T-helper 2 cell treated with Interferon-gamma antibody and Interleukin-4, amounts not matched to agents 100 ng/mL and 5 ng/mL, for 36 hours (primary cell): ENCODE data around the gene NPAS3. TPM values are rescaled to one million over a fixed set of nuclear protein-coding genes. Genes with fewer than 3 reads are reported as not detected.

Experiments
- intact Hi-C: fragments of 100-400 bp; cut with micrococcal nuclease; formaldehyde crosslinking; loops from one replicate; pipeline ENCODE4 v1.15.1; 2023
- total RNA-seq: library from RNA; stranded (reverse); gene quantifications from 2 replicates; pipeline ENCODE4 v1.2.3, GENCODE V29; 2022

The NPAS3 gene
- total RNA-seq, 1 donor from 2014 or later = not detected

DNA sequence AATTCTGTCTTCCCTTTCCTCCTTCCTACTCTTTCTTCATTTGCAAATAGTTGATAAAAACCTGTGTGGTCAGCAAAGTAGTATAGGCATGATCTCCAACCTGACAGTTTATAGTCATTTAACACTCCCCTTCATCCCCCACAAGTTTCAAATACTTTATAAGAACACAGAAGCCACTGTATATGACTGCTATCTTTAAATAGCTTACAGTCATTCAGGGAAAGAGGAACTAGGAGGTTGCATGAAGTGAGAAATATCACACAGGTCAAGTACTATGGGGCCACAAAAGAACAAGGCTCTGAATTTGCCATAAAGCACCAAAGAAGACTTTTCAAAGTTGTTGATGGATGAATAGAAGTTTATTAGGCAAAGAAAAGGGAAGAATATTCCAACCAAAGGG is 431.3 kb downstream of the NPAS3 start:
- intact Hi-C loops = no loop called here

DNA sequence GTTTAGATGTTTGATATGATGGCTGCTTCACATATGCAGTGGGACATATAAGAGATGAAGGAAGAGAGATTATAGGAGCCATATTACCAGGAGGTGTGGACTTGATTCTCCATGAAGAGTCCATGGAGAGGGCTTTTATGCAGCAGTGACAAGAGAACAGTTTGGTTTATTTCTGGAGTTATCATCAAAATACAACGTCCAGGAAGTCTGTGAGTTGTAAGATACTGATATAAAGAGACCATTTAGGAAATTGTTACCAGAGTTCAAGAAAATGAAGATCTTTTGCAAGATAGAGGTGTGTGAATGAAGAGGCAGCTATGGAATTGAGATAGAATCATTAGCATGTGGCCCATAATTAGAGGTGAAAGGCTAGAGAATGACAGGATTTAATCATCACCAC is 431.7 kb downstream of the NPAS3 start:
- intact Hi-C loops = no loop called here

DNA sequence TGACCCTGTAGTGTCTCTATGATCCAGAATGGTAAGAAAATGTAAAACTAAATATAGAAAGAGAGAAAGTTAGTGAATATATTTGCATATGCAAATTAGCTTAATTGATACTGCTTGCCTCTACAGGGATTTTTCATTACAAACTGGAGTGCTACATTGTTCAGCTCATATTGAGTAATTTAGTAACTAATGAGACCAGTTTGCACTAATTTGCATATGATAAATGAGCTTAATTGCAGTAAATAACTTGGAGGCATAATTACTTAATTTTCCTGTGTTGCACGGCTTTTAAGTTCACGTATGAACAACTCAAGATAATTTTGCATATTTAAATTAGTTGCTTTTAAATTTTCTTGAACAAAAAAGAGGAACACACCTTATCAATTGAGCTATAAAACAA is 436.5 kb downstream of the NPAS3 start:
- intact Hi-C loops = no loop called here

DNA sequence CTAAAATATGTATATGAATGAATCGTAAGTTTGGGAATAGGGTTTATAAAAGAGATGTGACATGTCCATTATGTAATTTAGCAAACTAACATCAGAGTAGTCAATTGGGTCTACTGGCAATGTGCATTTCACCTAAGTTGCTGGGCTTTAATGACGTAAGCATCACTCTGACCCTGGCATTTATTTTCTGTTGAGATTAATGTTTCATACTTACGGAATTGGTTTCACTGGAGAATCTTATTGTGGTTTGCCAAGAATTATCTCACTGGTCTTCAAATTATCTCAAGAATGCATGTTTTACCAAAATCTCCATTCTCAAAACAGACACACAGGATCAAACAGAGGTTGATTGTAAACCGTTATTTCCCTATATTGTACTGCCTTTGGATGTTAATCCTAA is 437.1 kb downstream of the NPAS3 start:
- intact Hi-C loops = no loop called here

DNA sequence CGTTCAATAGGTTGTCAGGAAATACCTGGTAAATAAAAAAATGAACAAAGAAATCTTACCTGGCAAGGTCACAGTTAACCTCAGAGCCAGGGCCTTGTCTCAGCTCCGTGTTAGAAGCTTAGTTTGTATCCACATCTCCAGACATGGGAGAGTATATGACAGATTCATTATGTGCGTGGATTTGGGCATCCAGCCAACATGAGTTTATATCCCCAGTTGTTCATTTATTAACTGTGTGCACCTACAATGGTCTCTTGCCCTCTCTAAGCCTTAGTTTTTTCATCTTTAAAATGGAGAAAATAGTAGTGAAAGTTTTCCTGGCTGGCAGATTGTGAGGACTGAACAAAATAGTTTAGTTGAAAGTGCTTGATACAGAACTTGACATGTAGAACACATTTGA is 437.8 kb downstream of the NPAS3 start:
- intact Hi-C loops = no loop called here

DNA sequence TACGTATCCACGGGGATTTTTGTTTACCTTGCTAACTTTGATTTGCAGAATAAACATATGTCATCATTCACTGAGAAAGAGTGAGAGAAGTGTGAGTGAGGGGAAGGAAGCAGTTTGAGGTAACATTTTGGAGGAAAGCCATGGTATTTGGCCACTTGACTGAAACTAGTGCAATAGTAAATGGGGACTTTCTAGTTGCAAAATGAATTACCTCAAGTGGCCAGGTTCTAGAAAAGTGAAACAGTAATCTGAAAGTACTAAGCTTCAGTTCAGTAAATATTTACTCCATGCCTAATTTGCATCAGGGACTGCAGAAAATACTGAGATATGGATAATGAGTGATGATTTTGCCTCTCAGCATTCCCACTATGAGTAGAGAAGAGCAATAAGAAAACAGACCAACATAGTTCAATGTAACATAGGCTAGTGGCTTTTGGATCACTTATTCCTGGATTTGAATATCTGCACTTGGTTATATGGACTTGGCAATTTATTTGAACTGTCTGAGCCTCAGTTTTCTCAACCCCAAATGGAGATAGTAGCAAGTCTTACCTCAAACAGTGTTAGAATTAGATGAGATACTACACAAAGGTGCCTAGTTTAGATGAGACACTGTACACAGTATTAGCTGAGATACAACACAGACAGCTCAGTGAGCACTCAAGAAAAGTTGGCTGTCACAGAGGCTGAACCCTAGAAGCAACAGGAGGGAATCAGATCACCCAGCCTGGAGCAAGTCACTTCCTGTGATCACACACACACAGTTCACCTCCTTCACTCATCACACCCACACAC is 439.1 kb downstream of the NPAS3 start:
- intact Hi-C loops = no loop called here

DNA sequence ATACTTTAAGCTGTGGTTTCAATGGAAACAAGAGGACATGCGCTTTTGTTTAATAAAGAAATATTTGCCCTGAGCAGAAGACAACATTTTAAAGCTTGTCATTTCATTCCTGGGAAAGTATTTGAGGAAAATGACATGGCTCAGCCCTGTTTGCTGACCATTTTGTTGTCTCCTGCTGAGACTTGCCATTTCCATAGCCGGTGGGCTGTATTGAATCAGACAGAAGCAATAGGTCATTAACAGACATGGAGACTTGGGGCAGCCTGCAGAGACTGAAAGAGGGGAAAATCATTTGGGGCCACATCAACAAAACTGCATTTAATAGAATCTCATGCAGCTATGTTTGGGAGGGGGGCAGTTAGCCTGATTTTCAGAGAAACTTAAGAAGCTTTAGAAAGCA is 443.0 kb downstream of the NPAS3 start:
- intact Hi-C loops = no loop called here

DNA sequence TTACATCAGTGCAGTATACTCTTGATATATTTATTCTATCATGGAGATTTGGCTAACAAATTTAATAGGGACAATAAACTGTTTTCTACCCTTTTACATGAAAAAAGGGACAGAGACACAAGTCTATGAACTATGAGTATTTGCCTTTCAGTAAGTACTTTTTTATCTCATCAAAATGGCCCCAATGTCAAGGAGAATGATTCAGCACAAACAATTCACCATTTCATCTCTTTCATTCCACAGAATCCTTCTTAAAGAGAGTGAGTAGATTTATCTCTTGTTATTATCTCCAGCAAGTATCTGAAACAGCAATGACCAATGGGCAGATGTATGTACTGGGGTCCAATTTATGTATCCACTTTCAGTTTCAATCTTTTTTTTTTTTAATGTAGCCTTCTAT is 447.5 kb downstream of the NPAS3 start:
- intact Hi-C loops = no loop called here

DNA sequence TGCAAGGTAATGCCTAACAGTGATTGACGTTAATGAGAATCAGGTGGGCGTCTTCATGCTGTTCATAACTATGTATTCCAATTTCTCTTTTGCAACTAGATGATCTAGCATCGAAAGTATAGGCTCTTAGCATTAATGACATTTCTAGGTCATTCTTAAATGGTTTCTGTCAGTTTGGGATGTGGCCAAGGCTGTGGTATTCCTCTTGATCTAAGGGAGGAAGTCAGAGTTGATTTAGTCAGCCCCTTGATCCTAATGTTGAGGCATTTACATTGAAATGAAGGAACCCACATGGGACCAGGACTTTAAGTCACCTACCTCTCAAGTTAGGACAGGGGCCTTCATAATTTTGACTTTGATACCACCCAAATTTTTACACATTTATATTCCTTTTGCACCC is 448.1 kb downstream of the NPAS3 start:
- intact Hi-C loops = no loop called here

DNA sequence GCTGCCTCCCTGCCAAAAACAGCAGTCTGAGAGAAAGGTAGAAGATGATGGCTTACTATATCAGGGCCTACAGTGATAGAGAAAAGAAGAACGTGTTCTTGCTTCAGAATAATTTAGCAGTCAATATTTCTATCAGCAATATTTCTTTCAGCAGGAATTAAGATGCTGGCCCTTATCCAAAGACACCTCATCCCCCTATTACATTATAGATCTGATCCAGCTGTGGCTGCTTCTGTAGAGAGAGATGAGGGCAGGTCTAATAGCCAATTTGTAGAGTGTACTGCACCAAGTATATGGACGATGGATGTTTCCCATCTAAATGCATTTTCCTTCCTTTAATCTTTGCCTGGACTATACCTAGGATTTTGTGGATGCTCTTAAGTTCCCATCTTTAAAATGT is 451.7 kb downstream of the NPAS3 start:
- intact Hi-C loops = no loop called here

DNA sequence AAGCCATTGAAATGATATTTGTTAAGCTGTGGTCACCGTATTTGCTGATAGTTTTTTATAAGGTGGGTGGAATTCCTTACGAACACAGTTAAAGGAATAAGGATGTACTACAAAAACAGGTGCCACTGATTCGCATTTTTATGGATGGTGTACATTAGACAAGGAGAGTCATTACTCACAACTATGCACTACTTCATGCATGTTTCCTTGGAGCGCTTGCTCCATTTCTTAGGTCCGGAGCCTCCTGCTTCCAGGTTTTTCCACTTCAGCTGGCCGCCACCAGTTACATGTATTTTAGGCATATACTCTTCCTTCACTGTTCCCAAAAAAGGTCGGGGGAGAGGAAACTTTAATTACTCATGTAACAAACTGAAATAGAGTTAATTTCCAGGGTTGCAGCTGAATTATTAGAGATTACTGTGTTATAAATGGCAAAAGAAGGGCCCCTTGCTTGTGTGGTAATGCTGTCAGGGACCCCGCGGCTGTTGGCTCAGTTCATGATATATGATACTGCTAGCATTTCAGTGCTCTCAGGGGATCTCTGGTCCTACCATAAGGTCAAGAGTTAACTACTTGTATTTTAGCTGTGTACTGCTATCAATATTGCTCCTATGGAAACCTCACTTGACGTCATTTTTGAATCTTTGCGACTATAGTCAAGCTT is 454.7 kb downstream of the NPAS3 start:
- intact Hi-C loops = no loop called here

DNA sequence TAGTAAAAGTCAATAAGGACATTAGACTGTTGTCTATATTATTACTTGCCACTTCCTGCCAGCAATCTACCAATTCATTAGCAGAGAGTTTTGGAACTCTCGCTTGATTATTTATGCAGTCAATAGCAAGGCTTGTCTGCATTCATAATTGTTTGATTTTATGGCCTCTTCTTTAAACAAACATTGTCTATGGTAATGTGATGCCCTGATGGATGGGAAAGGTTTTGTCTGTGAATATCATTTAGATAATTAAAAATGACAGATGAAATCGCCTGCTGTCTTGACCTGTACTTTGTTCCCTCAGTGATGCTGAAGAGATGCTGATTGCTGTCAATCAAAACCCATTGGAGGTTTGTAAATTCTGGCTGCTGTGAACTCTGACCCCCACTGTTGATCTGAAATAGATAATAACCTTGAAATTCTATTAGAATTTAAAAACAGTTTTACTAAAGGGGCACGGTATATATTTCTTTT is 455.3 kb downstream of the NPAS3 start:
- intact Hi-C loops = no loop called here

DNA sequence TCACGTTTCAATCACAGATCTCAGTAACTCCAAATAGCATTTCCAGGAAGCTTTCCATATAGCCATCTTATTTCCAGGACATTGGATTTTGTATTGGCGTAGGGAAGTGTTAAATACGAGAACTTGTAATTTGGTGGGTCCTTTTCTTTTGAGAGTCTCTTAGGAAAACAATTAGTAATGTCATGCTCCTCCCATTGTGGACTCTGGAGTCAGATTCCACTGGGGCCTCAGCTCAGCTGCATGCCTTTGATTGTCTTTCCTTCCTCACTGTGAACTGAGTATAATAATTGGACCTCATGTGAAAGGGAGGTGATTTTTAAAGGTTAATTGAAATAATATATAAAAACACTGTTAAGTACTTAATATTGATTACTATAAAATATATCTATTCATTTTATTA is 462.6 kb downstream of the NPAS3 start:
- intact Hi-C loops = no loop called here

DNA sequence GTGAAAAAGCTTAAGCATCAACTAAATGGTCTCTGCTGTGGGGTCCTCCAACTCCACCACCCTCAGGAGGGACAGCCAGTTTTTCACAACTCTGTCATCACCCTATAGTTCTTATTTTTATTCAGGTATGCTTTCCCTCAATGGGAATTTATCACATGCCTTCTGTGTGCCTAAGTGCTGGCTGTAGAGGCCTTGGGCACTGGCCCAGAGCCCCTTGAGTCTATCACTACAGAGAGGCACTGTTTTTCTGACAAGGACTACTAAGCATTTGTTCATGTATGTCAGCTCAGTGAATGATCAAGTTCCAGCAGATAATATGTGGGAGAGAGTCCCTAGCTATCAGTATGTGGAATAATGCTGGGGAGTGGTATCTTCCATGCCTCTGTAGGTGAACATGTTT is 463.9 kb downstream of the NPAS3 start:
- intact Hi-C loops = no loop called here

DNA sequence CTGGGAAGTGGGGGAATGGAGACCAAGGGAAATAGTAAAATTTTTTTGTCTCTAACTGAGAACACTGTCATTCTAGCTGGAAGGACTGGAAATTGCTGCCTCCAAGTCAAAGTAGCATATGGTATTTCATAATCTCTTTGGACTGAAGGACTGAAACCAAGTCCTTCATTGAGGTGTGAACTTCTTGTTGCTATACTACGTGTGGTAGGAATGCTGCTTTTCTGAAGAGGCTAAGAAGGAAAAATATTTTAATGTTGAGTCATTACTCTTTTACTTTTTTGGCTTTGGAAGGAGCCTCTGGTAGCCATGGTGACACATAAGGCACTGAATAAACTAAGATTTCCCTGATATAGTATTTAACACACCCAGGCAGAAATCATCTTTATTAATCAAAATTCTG is 465.4 kb downstream of the NPAS3 start:
- intact Hi-C loops = no loop called here

DNA sequence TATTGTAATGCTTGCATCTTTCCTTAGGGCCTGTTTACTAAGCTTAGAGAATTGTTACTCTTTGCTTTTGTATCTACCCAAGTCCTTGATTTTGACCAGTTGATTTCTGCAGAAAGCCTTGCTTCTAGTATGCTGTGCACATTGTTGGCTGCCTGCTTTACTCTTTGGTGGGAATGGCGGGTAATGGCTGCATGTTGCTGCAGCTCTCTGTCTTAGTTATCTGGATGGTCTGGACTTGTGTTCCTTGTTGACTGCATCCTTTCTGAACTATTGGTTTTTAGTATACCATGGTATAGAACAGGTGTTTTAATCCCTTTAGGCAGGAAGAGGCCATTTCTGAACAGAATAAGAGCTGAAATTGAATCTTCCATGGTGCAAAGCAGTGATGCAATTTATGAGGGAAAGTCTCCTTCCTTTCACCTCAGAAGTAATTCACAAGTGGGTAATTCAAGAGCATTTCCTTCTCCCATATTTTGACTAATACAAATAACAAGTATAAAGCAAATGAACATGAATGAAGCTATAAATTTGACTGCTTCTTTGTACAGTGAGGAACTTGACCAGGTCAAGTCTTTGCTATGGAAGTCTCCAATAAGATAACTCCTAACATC is 466.4 kb downstream of the NPAS3 start:
- intact Hi-C loops = no loop called here

DNA sequence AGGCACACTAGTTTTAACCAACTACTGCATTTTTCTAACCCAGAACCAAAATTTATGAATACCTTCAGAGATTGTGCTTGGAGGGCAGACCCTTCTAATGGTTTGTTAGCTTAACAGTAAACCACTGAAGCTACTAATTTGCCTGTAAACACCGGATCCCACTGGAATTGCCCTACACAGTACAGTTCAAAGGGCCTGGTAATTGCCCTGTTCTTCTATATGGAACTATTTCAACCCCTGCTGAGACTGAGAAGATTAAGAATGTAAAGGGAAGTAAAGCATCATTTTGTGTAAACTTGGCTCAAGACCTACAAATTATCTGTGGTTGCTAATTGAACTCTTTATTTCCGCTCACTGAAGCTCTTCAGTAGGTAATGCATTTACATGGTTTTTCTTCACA is 468.1 kb downstream of the NPAS3 start:
- intact Hi-C loops = no loop called here

DNA sequence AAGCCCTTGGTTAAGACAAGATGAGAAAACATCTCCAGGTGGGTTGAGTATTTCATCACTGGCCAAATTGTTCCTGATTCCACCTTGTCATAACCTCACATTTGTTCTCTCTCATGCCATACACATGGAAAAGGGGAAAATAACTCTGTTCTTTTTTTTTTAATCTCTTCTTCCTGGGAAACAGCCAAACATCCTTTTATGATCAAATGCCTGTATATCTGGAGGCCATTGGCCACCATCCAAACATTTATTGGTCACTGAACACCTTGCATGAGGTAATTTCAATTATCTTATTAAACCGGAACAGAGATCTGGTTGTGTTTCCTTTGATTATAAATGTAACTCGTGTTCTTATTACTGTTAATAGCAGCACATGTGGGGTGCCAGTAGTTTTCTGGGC is 469.6 kb downstream of the NPAS3 start:
- intact Hi-C loops = no loop called here

DNA sequence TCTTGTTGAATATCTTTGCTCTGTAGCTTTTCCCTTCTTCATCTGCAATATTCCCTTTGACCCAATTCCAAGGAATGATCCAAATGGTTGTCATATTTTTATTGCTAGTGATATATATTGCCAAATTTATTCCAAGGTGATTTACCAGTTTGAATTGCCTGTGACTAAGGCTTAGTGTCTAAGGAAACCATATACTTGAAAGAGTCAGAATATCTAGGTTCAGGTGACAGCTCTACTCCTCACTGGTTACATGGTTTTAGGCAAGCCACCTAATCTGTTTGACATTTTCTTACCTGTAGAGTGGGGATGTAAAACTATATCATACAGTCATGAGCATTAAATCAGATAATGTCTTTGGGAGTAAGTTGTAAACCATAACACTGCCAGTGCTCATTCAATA is 473.8 kb downstream of the NPAS3 start:
- intact Hi-C loops = no loop called here

DNA sequence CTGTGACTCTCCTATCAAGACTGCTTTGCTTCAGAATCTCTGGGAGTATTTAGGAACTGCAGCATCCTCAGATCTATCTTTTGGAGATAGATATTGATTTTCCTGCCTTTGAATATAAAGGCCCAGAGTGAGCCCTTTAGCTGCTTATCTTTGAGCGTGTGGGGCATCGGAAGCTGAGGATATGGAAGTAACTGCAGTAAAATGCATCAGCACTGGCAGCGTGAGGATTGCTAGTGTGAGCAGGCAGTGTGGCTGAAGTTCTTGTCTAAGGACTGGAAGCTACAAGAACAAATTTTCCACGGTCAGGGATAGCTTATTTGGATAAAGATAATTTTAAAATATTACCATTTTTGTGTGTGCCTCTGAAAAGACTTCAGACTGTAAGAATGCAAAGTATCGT is 474.7 kb downstream of the NPAS3 start:
- intact Hi-C loops = no loop called here

DNA sequence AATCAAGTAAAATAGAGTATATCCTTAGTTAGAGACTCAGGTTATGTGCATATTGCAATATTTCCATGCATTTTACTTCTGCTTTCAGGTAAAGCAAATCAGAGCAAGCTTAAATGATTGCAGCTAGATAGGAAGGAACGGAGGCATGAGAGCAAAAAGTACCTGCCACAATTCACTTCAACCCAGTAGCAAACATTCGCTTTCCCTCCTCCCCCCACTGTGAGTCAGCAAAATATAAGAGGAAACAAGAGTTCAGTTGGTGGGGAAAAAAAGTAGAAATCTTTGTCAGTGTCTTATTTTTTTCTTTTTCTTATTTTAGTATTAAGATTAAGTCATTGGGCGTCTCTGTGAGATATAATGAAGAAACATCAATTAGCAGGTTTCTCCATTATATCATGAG is 475.4 kb downstream of the NPAS3 start:
- intact Hi-C loops = no loop called here

DNA sequence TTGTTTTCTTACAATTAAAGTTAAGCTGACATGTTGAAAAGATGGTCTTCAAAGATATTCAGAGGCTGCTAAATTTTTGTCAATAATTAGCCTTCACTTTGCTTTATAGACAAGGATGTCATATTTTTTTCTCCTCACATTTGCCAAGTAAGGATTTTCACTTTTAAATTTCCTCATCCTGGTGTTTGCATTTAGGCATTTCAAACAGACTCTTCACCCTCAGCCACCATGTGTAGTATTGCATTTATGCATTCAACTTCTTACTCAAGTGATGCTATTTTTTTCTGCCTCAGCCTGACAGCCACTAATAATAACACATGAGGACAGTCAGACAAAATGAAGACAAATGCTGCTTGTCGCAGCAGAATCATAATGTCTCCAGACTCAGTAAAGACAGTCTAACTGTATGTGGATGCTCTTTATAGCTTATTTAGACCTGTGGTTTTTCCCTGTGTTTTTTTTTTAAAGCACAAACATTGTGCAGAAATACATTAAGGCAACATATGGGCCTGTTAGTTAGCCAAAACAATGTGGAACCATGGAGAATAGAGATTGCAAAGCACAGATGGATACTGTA is 481.5 kb downstream of the NPAS3 start:
- intact Hi-C loops = no loop called here
